ENCODE measurements around the gene SPATA6L. TPM values are rescaled to one million over a fixed set of nuclear protein-coding genes. Genes with fewer than 3 reads are reported as not detected.
A peak's percentile ranks its signal among the peaks of the same experiment; 100 is the strongest.

SPATA6L gene
- total RNA-seq, 2 donors from 2014 or later: 3.6 to 10.9 TPM

DNA sequence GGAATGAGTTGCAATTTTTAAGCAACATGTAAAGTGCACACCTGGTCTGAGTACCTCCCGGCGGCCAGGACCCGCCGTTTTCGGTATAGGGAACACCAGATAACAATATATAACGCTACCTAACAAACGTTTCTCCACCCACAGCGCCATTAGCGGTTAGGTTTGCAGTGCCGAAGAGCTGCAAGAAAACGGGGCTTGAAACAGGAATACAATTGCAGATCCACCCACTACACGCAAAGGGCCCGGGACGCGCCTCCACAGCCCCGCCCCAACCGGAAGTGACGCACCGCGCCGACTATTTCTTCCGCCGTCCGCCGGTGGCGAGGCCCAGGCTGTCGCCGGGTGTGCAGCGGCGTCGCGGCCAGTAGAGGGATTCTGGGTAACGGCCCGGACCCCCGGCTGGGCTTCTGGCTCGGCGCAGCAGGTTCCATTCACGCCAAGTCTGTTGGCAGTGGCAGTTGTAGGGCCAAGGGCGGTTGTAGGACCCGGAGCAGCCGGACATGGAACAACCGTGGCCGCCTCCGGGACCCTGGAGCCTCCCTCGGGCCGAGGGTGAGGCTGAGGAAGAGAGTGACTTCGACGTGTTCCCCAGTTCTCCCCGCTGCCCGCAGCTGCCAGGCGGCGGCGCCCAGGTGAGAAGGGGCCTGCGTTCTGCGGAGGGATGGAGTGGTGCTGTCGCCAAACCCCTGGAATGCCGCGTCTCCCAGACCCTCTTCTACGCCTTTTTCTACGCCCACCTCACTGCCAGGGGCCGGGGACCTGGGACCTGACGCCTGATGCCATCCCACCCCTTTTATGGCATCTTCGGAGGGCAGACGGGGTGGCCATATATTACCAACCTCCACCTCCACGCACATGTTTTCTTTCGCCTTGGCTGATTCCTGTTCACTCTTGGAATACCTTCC is 13.2 kb upstream of the SPATA6L start, which contains the start of gene CDC37L1:
Gene CDC37L1 (plus strand): TSS at position 302 of the 905 bp plus-strand sequence. CDS start 199 bp downstream, at position 501.
- Histone ChIP-seq H3K27me3 (no peaks in the 10 kb centered on the region), H3K4me1 (peaks cover 26% of the 10 kb centered on the region), H3K27ac (peak within 1 kb of the TSS; percentile 85 to 97 (median 96)), H3K36me3 (replicated peaks in 1 of 2; ENCODE audit: insufficient read depth in 1 of 2, low read depth in 2 of 2) (no peaks in the 10 kb centered on the region), H3K9me3 (no peaks in the 10 kb centered on the region), H3K4me3 (peak within 1 kb of the TSS; percentile 49 to 88)
- DNase-seq (peak; percentile 97 to 99 (median 98)), ATAC-seq (peak; percentile 96)
- TF ChIP-seq, protein P1, sequence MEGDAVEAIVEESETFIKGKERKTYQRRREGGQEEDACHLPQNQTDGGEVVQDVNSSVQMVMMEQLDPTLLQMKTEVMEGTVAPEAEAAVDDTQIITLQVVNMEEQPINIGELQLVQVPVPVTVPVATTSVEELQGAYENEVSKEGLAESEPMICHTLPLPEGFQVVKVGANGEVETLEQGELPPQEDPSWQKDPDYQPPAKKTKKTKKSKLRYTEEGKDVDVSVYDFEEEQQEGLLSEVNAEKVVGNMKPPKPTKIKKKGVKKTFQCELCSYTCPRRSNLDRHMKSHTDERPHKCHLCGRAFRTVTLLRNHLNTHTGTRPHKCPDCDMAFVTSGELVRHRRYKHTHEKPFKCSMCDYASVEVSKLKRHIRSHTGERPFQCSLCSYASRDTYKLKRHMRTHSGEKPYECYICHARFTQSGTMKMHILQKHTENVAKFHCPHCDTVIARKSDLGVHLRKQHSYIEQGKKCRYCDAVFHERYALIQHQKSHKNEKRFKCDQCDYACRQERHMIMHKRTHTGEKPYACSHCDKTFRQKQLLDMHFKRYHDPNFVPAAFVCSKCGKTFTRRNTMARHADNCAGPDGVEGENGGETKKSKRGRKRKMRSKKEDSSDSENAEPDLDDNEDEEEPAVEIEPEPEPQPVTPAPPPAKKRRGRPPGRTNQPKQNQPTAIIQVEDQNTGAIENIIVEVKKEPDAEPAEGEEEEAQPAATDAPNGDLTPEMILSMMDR (IDR thresholded peaks at IDR 0.05): peak; percentile 47 to 93 (median 87)
- TF ChIP-seq POLR2A (IDR thresholded peaks at IDR 0.05): peak; percentile 93 to 99 (median 99)
- WGBS, 2 donors: 0% methylated on average over 28 to 65 of the region's 66 CpGs
- intact Hi-C loops (cut with DNase I): no loop called here

DNA sequence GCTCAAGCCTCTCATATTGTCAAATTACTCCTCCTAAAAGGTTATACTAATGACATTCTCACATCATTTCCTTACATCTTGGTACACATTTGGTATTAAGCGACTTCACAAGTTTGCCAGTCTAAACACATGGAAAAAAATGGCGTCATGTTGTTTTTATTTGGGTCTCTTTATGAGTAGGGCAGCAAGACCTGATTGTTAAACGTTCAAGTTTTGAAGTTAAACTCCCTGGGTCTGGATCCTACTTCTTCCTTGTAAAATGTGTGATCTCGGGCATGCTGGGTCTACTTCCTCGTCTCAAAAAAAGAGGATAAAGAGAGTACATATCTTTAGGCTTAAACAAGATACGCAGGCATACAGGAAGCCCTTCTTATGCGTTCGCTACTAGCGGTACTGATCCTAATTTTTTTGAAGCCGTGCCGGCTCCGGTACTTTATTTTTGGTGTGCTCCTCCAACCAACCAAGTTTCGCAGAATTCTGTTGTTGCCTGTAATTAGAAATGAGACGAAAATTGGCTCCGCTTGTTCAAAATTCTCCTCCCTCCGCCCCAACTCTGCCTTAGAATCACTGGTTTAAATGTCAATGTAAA is 12.5 kb upstream of the SPATA6L start:
- Histone ChIP-seq H3K27me3 (no peaks in the 10 kb centered on the region), H3K4me3 (peak overlapping the region; percentile 2 to 15), H3K27ac (peak overlapping the region; percentile 85 to 97 (median 96)), H3K9me3 (no peaks in the 10 kb centered on the region), H3K4me1 (peaks cover 26% of the 10 kb centered on the region), H3K36me3 (replicated peaks in 1 of 2; ENCODE audit: insufficient read depth in 1 of 2, low read depth in 2 of 2) (no peaks in the 10 kb centered on the region)
- ATAC-seq (peak; percentile 16), DNase-seq (peak in 1 of 4 donors; percentile 13)
- intact Hi-C loops (cut with DNase I): no loop called here
- WGBS, 2 donors: 0% methylated on average over 16 of the region's 16 CpGs
- TF ChIP-seq POLR2A (IDR thresholded peaks at IDR 0.05): no peak
- TF ChIP-seq, protein P1 (IDR thresholded peaks at IDR 0.05): no peak

DNA sequence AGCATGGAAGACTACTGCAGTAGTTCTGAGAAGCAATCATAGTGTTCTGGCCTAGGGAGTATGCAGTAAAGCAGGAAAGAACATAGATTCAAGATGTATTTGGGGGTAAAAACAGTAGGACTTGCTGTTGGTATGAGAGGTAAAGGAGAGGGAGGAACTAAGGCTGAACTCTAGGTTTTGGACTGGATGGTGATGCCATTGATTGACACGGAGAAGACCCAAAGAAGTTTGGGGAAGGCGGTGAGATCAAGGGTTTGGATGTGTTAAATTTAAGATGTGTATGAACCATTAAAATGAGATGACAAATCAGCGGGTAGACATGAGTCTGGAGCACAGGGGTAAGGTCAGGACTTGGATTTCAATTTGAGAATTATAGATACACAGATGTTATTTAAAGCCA is 11.1 kb upstream of the SPATA6L start:
- Histone ChIP-seq H3K36me3 (replicated peaks in 1 of 2; ENCODE audit: insufficient read depth in 1 of 2, low read depth in 2 of 2) (no peaks in the 10 kb centered on the region), H3K4me3 (no peak overlapping the region), H3K4me1 (peaks cover 21% of the 10 kb centered on the region), H3K9me3 (no peaks in the 10 kb centered on the region), H3K27ac (peak overlapping the region in 3 of 4 donors; percentile 85 to 97 (median 95)), H3K27me3 (no peaks in the 10 kb centered on the region)
- DNase-seq: no peak
- no peak for TF ChIP-seq POLR2A (IDR thresholded peaks at IDR 0.05)
- TF ChIP-seq, protein P1 (IDR thresholded peaks at IDR 0.05): no peak
- intact Hi-C loops (cut with DNase I): no loop called here
- no peak for ATAC-seq
- 89% methylated on average over 3 of the region's 3 CpGs for WGBS, 2 donors

DNA sequence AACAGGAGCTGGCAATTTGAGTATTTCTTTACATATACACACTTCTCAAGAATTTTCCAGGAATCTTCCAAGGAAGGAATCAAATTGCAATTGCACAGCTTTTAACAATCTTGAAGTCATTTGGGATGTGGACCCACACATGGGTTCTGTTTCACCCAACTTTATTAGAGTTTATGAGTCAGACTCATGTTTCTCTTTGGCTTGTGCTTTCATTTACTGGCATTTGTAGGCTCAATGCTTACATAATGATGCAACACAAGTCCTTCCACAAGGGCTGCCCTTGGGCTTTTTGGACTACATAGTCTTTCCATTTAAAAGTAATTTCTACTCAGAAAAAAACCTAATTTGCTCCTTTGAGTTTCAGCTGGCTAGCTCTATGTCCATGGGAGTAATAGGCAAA is 8.5 kb upstream of the SPATA6L start:
- intact Hi-C loops (cut with DNase I): no loop called here
- Histone ChIP-seq H3K36me3 (replicated peaks in 1 of 2; ENCODE audit: insufficient read depth in 1 of 2, low read depth in 2 of 2) (no peaks in the 10 kb centered on the region), H3K27ac (peak overlapping the region in 1 of 4 donors; percentile 6), H3K9me3 (no peaks in the 10 kb centered on the region), H3K27me3 (no peaks in the 10 kb centered on the region), H3K4me1 (peaks cover 8% of the 10 kb centered on the region), H3K4me3 (no peak overlapping the region)
- no peak for ATAC-seq
- DNase-seq: no peak
- TF ChIP-seq POLR2A (IDR thresholded peaks at IDR 0.05): no peak
- TF ChIP-seq, protein P1 (IDR thresholded peaks at IDR 0.05): no peak

Measured in body of pancreas (tissue), 4 donors.